K562 (cell line): ENCODE measurements around the gene CIAO1. TPM values are rescaled to one million over a fixed set of nuclear protein-coding genes. Genes with fewer than 3 reads are reported as not detected.

ENCODE experiments used
- ATAC-seq: fragments of 200-7000 bp; cut with Tn5 transposase; 3 replicates; pipeline ENCODE4 v1.9.1; 2020; ENCODE audit warnings: moderate library complexity
- BruUV-seq: library from RNA; stranded (reverse); fragments of 400-500 nt; replicated peaks from 2 replicates; lab custom pipeline; 2021; lab: Mats Ljungman, UMichigan
- CTCF ChIA-PET: fragments of 300-600 bp; formaldehyde crosslinking; extraction: SDS; loops from one replicate; lab custom pipeline; 2021; ENCODE audit warnings: low intra/inter-chr PET ratio; lab: Yijun Ruan, JAX
- POLR2A ChIA-PET: fragments of 300-600, 350-650 bp; sonication (Branson Sonifier 250); formaldehyde crosslinking; extraction: SDS; loops from one replicate; lab custom pipeline; 2021; ENCODE audit warnings: antibody characterized with exemption, inconsistent platforms; lab: Yijun Ruan, JAX
- DNase-seq, 4 experiments: peaks; one replicate each; pipeline versions ENCODE4 v3.0.0 to v3.0.0-alpha.2; 2011 to 2018; ENCODE audit warnings: low spot score in 3 of 4, mixed read lengths in 3 of 4; ENCODE audit errors: extremely low read depth in 1 of 4
- FAIRE-seq: peaks from 2 replicates; lab custom pipeline; 2011; peaks lifted over from hg19 to GRCh38; lab: Jason Lieb, UNC
- H2AFZ ChIP-seq: 2 replicates; pipeline ENCODE4 v1.6.0; 2011; ENCODE audit warnings: low read depth, low read length, control low read depth, inconsistent platforms
- H3K27ac ChIP-seq: fragments of 200-600 bp; 3 replicates; pipeline ENCODE4 v1.8.0; 2011; ENCODE audit warnings: low read depth, mild to moderate bottlenecking, control low read depth, inconsistent platforms, low read length, moderate library complexity, mixed read lengths; ENCODE audit errors: extremely low read depth
- H3K27me3 ChIP-seq, 2 experiments: fragments of 300-600 bp in 1 of 2; 2 replicates in 1 of 2; 3 replicates in 1 of 2; pipeline versions ENCODE4 v1.6.0 to v1.8.0; 2011; ENCODE audit warnings: inconsistent platforms in 2 of 2, low read length in 2 of 2, mild to moderate bottlenecking in 1 of 2, mixed read lengths in 1 of 2, moderate library complexity in 1 of 2; ENCODE audit not compliant: control insufficient read depth in 2 of 2, insufficient read depth in 2 of 2
- H3K36me3 ChIP-seq: fragments of 300-600 bp; 3 replicates; pipeline ENCODE4 v1.8.0; 2011; ENCODE audit warnings: mild to moderate bottlenecking, low read length, inconsistent platforms; ENCODE audit not compliant: control insufficient read depth, insufficient read depth
- H3K4me1 ChIP-seq, 2 experiments: fragments of 200-600 bp in 1 of 2; replicated peaks in 1 of 2; 2 replicates in 1 of 2; 3 replicates in 1 of 2; pipeline versions ENCODE4 v1.5.1 to v1.8.0; 2011; ENCODE audit warnings: inconsistent platforms in 2 of 2, low read length in 2 of 2, mild to moderate bottlenecking in 1 of 2, mixed read lengths in 1 of 2, moderate library complexity in 1 of 2; ENCODE audit not compliant: control insufficient read depth in 2 of 2, insufficient read depth in 2 of 2
- H3K4me2 ChIP-seq: 2 replicates; pipeline ENCODE4 v1.6.1; 2011; ENCODE audit warnings: low read length, control low read depth, inconsistent platforms, mixed read lengths; ENCODE audit not compliant: insufficient read depth
- H3K4me3 ChIP-seq: fragments of 200-600 bp; sonication (generic), shearing (Covaris generic); 2 replicates; pipeline ENCODE4 v1.5.1; 2016; ENCODE audit warnings: control low read depth, inconsistent platforms
- H3K79me2 ChIP-seq: fragments of 200-600 bp; 3 replicates; pipeline ENCODE4 v1.8.0; 2011; ENCODE audit warnings: low read length, inconsistent platforms; ENCODE audit not compliant: control insufficient read depth, insufficient read depth
- H3K9ac ChIP-seq, 2 experiments: 2 replicates each; pipeline versions ENCODE4 v1.6.0 to v1.6.1; 2011; ENCODE audit warnings: low read depth in 2 of 2, low read length in 2 of 2, control low read depth in 1 of 2, inconsistent platforms in 1 of 2, mild to moderate bottlenecking in 1 of 2, mixed read lengths in 1 of 2; ENCODE audit not compliant: insufficient read depth in 1 of 2
- H3K9me1 ChIP-seq: one replicate; pipeline ENCODE4 v1.6.0; 2011; ENCODE audit warnings: inconsistent platforms, mild to moderate bottlenecking, low read length, moderate library complexity; ENCODE audit not compliant: control insufficient read depth, insufficient read depth
- H3K9me3 ChIP-seq: replicated peaks from 2 replicates; pipeline ENCODE4 v1.5.1; 2011; ENCODE audit warnings: low read depth, low read length, inconsistent platforms; ENCODE audit not compliant: control insufficient read depth, insufficient read depth
- H4K20me1 ChIP-seq: replicated peaks from 2 replicates; pipeline ENCODE4 v1.6.1; 2011; ENCODE audit warnings: low read length, inconsistent platforms, mixed read lengths; ENCODE audit not compliant: control insufficient read depth, insufficient read depth
- BMI1 ChIP-seq: fragments of 150-350 bp; IDR thresholded peaks from 2 replicates; pipeline ENCODE4 v1.6.1; 2014; ENCODE audit warnings: low read length
- BRF1 ChIP-seq: IDR thresholded peaks from 3 replicates; pipeline ENCODE4 v1.6.1; 2011; ENCODE audit warnings: borderline replicate concordance, mild to moderate bottlenecking; ENCODE audit not compliant: insufficient read length; ENCODE audit errors: extremely low read depth
- CHD2 ChIP-seq: IDR thresholded peaks from 2 replicates; pipeline ENCODE4 v1.6.1; 2011; ENCODE audit warnings: low read depth, low read length
- DACH1 ChIP-seq: fragments of 450-650 bp; IDR thresholded peaks from 2 replicates; pipeline ENCODE4 v1.6.1; 2018; ENCODE audit not compliant: partially characterized antibody
- EP400 ChIP-seq: fragments of 450-650 bp; IDR thresholded peaks from 2 replicates; pipeline ENCODE4 v1.6.1; 2017; ENCODE audit warnings: antibody characterized with exemption, mild to moderate bottlenecking, moderate library complexity
- IRF2 ChIP-seq: sonication (generic); formaldehyde crosslinking; IDR thresholded peaks from 2 replicates; pipeline ENCODE4 v1.8.1; 2022; ENCODE audit warnings: mild to moderate bottlenecking, missing genetic modification reagents
- NONO ChIP-seq, 2 experiments: fragments of 200-400 bp in 1 of 2; fragments of 450-650 bp in 1 of 2; formaldehyde crosslinking in 1 of 2; IDR thresholded peaks; 2 replicates each; pipeline ENCODE4 v1.6.1; 2017; ENCODE audit warnings: low read depth in 2 of 2, mild to moderate bottlenecking in 2 of 2, moderate library complexity in 2 of 2, low read length in 1 of 2
- SRSF3 ChIP-seq: fragments of 200-400 bp; formaldehyde crosslinking; IDR thresholded peaks from 2 replicates; pipeline ENCODE4 v1.6.1; 2016; ENCODE audit warnings: mild to moderate bottlenecking, low read length, moderate library complexity; ENCODE audit not compliant: insufficient read depth
- STAT5A ChIP-seq: IDR thresholded peaks from 2 replicates; pipeline ENCODE4 v1.6.1; 2012; ENCODE audit warnings: low read length, inconsistent platforms, borderline replicate concordance
- TRIM28 ChIP-seq: fragments of 450-650 bp; IDR thresholded peaks from 2 replicates; pipeline ENCODE4 v1.6.1; 2017
- ZNF12 ChIP-seq: sonication (generic); formaldehyde crosslinking; IDR thresholded peaks from 2 replicates; pipeline ENCODE4 v1.4.0; 2020; ENCODE audit warnings: mild to moderate bottlenecking, missing genetic modification reagents
- ZNF133 ChIP-seq: fragments of 250-450 bp; sonication (Bioruptor Pico); IDR thresholded peaks from 2 replicates; pipeline ENCODE4 v1.4.0; 2020; ENCODE audit warnings: mild to moderate bottlenecking
- ZNF764 ChIP-seq: fragments of 250-450 bp; sonication (Bioruptor Pico); IDR thresholded peaks from 2 replicates; pipeline ENCODE4 v1.4.0; 2020; ENCODE audit warnings: low read depth, mild to moderate bottlenecking, moderate library complexity
- WGBS: fragments of 100-300 bp; shearing (Covaris generic); methylation state at CpG from one replicate; pipeline ENCODE4 v1.1.6; 2016; ENCODE audit warnings: low coverage, mixed read lengths; ENCODE audit not compliant: insufficient coverage; ENCODE audit errors: missing lambda C conversion rate; 5-methylcytosine and 5-hydroxymethylcytosine counted together
- in situ Hi-C: fragments of 300-500 bp; cut with MboI; formaldehyde crosslinking; loops from 4 replicates; pipeline ENCODE4 v1.15.0; 2018; ENCODE audit warnings: inconsistent platforms, mixed read lengths
- intact Hi-C: fragments of 100-400 bp; cut with micrococcal nuclease; formaldehyde crosslinking; loops from 2 replicates; pipeline ENCODE4 v1.14.2; 2022
- polyA plus RNA-seq, 8 experiments: library from polyadenylated mRNA; depleted of rRNA in 4 of 8; stranded (reverse) in 5 of 8; unstranded in 3 of 8; fragments of >200 nt; fragmentation: Nextera tagmentation in 2 of 8; fragmentation: Illumina TruSeq in 1 of 8; extraction: Ambion mirVana in 2 of 8; extraction: Trizol in 1 of 8; gene quantifications; 2 replicates each; pipeline versions ENCODE4 v1.2.1 to v1.2.3, GENCODE V29; 2011 to 2014; ENCODE audit warnings: inconsistent platforms in 1 of 8, missing spikeins in 1 of 8
- total RNA-seq, 7 experiments: library from RNA; depleted of rRNA in 6 of 7; stranded (reverse); fragments of >200 nt in 6 of 7; fragmentation: Illumina TruSeq in 2 of 7; extraction: Trizol in 2 of 7; gene quantifications; 2 replicates each; pipeline versions ENCODE4 v1.2.1 to v1.2.3, GENCODE V29; 2011 to 2021; ENCODE audit warnings: low replicate concordance in 1 of 7
- TF ChIP-seq, protein P1 (sequence below): fragments of 250-450 bp; sonication (Bioruptor Pico); IDR thresholded peaks from 2 replicates; pipeline ENCODE4 v1.4.0; 2020; ENCODE audit warnings: borderline replicate concordance
- TF ChIP-seq, protein P2 (sequence below): fragments of 250-450 bp; sonication (Bioruptor Pico); IDR thresholded peaks from 2 replicates; pipeline ENCODE4 v1.4.0; 2020

Gene CIAO1
- total and polyA plus RNA-seq, 9 of the 15 experiments (the other 6 are each of a cell fraction or from before 2014, with no cell fraction given): 11.4 to 156 (median 92.8) TPM

DNA sequence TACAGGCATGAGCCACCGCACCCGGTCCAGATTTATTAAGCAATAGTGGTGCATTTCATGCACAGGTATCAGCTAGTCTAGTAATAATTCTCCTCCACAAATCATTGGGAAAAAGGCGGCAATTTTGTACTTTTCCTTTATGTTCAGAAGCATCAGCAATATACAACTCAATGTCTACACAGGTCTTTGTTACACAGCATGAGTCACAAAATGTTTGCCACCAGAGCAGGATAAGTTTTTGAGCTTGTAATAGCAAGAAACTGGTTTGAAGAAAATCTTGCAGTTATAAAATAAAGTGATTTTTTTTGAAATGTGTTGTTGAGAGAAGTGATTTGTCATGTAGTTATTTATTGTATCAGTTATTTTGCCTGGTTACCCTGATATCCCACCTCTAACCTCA lies 54.3 kb downstream of the CIAO1 start:
- CTCF ChIA-PET: no interaction called here
- ATAC-seq (no peak), FAIRE-seq (no peak), DNase-seq (no peak)
- no peaks in the 10 kb centered on the region for H3K27me3 ChIP-seq
- H3K4me3 ChIP-seq: peak overlapping the region; percentile 52; the same call in 1 of the 2 replicates
- peak overlapping the region in 1 of 2 experiments; percentile 62; a peak in 1 of 4 replicates for H3K9ac ChIP-seq
- no peak overlapping the region for H2AFZ ChIP-seq
- no peaks in the 10 kb centered on the region for H4K20me1 ChIP-seq
- POLR2A ChIA-PET: interaction anchor here (0.6 to 3.5 kb wide), 9 partner anchors 11 to 366 kb away, joined by 3 to 29 read pairs (median 4); partner anchors contain the start of genes NCAPH and STARD7
- peaks cover 3% of the 10 kb centered on the region; the same call in 2 of the 3 replicates for H3K79me2 ChIP-seq
- TF ChIP-seq, protein P1, sequence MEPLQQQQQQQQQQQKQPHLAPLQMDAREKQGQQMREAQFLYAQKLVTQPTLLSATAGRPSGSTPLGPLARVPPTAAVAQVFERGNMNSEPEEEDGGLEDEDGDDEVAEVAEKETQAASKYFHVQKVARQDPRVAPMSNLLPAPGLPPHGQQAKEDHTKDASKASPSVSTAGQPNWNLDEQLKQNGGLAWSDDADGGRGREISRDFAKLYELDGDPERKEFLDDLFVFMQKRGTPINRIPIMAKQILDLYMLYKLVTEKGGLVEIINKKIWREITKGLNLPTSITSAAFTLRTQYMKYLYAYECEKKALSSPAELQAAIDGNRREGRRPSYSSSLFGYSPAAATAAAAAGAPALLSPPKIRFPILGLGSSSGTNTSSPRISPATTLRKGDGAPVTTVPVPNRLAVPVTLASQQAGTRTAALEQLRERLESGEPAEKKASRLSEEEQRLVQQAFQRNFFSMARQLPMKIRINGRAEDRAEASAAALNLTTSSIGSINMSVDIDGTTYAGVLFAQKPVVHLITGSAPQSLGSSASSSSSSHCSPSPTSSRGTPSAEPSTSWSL (CRISPR knock-in tag): no peak
- TF ChIP-seq ZNF133 (CRISPR knock-in tag) (no peak), SRSF3 (no peak), CHD2 (no peak), TRIM28 (no peak), BMI1 (no peak), BRF1 (no peak), ZNF764 (CRISPR knock-in tag) (no peak), DACH1 (no peak), NONO (IDR thresholded peaks at IDR 0.05; ENCODE audit: low read depth in 2 of 2, low read length in 1 of 2) (no peak), ZNF12 (no peak), IRF2 (no peak), EP400 (no peak), STAT5A (no peak)
- TF ChIP-seq, protein P2, sequence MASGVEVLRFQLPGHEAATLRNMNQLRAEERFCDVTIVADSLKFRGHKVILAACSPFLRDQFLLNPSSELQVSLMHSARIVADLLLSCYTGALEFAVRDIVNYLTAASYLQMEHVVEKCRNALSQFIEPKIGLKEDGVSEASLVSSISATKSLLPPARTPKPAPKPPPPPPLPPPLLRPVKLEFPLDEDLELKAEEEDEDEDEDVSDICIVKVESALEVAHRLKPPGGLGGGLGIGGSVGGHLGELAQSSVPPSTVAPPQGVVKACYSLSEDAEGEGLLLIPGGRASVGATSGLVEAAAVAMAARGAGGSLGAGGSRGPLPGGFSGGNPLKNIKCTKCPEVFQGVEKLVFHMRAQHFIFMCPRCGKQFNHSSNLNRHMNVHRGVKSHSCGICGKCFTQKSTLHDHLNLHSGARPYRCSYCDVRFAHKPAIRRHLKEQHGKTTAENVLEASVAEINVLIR (CRISPR knock-in tag): no peak
- H3K9me1 ChIP-seq: no peaks in the 10 kb centered on the region
- H3K27ac ChIP-seq: no peak overlapping the region
- in situ Hi-C loops: no loop called here
- intact Hi-C loops: loop anchor here (2.0 kb wide), 1 partner anchor 16 kb away; the partner anchor contains the start of gene SNRNP200
- no peaks in the 10 kb centered on the region for H3K9me3 ChIP-seq
- BruUV-seq: TSS peak; percentile 53
- H3K36me3 ChIP-seq: no peaks in the 10 kb centered on the region
- 27% methylated on average over 3 of the region's 3 CpGs for WGBS
- peaks cover 12 to 21% of the 10 kb centered on the region in 2 experiments; a peak in 4 of 5 replicates for H3K4me1 ChIP-seq
- no peak overlapping the region for H3K4me2 ChIP-seq
